ENCODE measurements around the gene ENOPH1.
A peak's percentile ranks its signal among the peaks of the same experiment; 100 is the strongest.

DNA sequence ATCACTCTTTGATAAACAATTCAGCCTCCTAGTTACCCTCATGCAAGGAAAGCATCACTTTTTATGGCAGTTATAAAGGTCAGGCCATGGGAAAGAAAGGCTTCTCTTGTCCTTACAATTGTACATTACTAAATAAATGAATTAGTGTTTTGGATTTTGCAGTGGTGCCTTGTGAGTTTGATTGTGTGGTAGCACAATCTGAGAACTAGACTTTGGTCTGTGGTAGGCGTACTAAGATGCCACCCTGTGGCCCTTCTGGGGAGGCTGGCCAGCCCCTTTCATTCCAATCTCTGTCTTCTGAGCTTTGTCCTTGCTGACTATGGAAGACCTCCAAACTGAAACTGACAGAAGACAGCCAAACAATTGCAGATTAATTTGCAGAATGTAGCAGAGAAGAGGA, 42.0 kb upstream of the ENOPH1 start:
- TF ChIP-seq, protein P1, sequence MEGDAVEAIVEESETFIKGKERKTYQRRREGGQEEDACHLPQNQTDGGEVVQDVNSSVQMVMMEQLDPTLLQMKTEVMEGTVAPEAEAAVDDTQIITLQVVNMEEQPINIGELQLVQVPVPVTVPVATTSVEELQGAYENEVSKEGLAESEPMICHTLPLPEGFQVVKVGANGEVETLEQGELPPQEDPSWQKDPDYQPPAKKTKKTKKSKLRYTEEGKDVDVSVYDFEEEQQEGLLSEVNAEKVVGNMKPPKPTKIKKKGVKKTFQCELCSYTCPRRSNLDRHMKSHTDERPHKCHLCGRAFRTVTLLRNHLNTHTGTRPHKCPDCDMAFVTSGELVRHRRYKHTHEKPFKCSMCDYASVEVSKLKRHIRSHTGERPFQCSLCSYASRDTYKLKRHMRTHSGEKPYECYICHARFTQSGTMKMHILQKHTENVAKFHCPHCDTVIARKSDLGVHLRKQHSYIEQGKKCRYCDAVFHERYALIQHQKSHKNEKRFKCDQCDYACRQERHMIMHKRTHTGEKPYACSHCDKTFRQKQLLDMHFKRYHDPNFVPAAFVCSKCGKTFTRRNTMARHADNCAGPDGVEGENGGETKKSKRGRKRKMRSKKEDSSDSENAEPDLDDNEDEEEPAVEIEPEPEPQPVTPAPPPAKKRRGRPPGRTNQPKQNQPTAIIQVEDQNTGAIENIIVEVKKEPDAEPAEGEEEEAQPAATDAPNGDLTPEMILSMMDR (IDR thresholded peaks at IDR 0.05; ENCODE audit: low read length): peak; percentile 20; the same call in 1 of the 2 replicates
- TF ChIP-seq EZH2 (IDR thresholded peaks at IDR 0.05; ENCODE audit: borderline replicate concordance, low read length): no peak
